Stimulated activated CD8-positive, alpha-beta memory T cell treated with anti-CD3 and anti-CD28 coated beads, Interleukin-4, amount 100 ng/mL, for 48 hours (primary cell): ENCODE data around the gene CEP41.

Experiments
- DNase-seq: peaks from one replicate; pipeline ENCODE4 v3.0.0-alpha.2; 2020

Gene CEP41

DNA sequence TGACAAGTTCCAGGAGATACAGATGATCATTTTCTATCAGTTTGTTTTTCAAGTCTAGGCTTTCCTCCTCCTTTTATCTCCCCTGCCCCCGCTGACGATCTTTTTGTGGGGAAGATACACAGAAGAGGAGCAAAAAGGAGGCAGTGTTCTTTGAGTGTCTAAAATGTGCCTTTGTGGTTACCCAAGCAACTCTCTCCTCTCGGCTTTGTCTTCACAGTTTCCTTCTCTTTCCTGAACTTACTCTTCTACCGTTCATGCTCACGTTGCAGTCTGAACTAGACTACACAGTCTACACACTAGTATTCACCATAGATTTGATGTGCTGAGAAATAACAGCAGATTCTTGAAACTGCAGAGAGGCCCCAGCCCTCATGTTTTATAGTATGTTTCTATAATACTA is 23.6 kb downstream of the CEP41 start:
- DNase-seq = peak; percentile 50

GRCh38 chr7:130415006-130415405 is 25.8 kb downstream of the CEP41 start:
- DNase-seq = no peak

DNA sequence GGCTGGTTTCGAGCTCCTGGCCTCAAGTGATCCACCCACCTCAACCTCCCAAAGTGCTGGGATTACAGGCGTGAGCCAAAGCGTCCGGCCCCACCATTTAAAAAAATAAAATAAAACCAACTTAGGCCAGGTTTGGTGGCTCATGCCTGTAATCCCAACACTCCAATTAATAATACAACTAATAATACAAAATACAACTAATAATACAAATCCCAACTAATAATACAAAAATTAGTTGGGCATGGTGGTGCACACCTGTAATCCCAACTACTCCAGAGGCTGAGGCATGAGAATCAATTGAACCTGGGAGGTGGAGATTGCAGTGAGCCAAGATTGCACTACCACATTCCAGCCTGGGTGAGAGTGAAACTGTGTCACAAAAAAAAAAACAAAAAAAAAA is 27.6 kb downstream of the CEP41 start:
- DNase-seq = no peak

DNA sequence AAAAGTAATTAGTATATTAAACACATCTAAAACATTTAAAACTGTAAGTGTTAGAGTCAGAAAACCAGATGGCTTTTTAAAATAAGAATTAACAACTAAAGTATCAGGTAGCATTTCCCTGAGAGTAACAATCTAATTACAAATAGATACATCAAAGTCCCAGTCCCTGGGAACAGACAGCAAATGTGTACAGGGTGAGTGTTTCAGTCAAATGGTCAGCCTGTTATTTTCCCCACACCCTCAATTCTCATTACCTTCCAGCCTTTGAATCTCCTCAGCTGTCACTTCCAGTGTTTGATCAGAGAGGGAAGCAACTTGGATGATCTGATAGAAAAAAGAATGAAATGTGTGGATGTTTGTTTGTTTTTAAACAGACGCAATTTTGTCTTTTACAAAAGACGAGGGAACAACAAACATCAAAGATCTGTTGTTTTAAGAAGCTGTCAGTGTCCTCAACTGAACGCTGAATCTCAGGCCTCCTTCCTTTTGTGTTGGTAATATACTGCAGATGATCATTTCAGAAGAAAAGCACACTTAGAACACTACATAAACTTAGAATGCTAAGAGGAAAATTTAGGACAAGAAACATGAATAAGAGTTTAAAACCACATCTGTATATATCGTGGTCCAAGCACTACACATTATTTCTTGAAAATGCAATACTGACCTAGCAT is 29.8 kb downstream of the CEP41 start:
- no peak for DNase-seq

- DNase-seq = no peak
These were observed 31.1 kb downstream of the CEP41 start for GRCh38 chr7:130409712-130410072.

DNA sequence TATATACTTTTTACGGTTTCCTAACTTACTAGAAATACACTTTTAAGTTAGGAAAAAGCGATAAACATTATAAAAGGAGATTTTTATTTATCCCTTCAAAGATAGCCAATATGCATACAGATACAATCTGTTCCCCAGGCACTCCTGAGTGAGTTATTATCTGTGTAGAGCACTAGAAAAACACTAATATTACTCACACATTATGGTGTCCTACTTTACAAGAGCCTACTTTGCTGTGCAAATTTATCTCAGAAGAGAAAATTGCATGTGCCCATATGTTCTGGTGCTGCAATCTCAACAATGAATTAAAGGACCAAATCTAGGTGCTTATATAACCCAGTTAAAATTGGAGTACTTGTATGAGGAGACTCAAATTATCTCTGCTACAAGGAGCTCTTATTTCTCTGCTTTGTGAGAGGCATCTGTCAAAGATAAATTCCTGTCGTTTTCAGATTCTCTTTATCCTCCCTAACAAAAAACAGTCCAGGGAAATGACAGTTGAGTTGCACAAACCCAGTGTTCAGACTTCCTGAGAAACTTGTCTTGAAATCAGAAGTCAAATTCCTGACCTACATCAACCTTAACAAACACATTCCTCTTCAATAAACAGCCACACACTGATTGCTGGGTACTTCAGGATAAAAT is 31.6 kb downstream of the CEP41 start:
- DNase-seq = no peak

GRCh38 chr7:130405003-130405402 is 35.8 kb downstream of the CEP41 start:
- no peak for DNase-seq

- DNase-seq = no peak
These were observed 39.2 kb downstream of the CEP41 start for GRCh38 chr7:130401578-130401977.

- DNase-seq = no peak
These were observed 39.7 kb downstream of the CEP41 start for GRCh38 chr7:130401101-130401500.

DNA sequence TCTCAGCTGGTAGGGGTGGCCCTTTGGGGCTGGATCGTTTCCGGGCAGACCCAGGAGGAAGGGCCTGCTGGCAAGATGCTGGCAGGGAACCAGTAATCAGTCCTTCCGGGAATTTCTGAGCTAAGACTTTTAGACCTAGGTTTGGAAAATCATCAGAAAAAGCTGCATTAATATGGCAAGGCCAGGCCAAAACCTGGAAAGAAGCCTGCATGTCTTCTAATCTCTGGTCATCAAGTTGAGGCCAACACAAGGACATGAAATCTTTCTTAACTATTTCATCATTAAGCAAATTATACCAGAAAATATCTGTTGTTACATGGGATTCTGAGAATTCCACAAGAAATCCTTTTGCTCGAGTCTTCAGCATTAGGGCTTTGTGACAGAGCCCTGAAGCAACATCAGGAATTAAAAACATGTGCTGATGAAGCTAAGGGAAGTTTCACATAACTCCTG is 40.7 kb downstream of the CEP41 start:
- no peak for DNase-seq

DNA sequence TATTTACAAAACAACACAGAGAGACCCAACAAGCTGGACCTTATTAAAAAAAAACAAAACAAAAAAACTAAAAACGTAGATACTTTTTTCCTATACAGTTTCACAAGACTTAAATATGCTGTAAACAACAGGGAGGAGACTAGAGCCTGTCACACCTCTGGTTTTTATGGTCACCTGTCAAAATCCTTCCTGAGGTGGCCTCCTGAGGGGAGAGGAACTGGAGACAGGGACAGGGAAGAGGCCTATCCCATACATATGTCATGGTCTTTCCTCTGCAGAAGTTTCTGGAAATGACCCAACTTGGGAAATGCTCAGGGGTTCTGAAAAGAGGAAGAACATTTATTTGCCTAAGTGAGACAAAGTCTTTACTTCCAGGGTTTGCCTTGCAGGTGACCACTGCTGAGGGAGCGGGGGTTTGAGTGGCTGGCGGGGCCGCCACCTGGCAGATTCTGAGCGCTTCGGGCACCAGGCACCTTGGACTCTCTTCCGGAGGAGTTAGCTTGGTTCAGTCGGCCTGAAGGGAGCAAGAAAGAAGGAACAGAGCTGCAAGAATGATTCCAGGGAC is 42.2 kb downstream of the CEP41 start:
- no peak for DNase-seq

DNA sequence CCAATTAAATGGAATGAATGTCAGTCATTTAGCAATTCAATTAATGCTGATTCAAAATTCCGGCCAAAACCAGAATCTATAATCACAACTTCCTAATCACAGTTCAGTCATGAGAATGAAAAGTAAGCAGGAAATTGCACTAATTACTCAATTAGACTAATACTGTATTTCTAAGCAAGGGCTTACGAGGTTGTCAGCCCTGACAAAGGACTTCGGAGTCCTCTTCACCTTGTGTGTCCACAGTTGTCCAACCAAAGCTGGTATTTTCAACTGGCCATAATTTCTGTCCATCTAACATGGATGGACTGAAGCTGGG is 43.1 kb downstream of the CEP41 start:
- no peak for DNase-seq

- no peak for DNase-seq
These were observed 43.6 kb downstream of the CEP41 start for GRCh38 chr7:130397051-130397757.

- DNase-seq = no peak
These were observed 44.7 kb downstream of the CEP41 start for GRCh38 chr7:130396109-130396508.

DNA sequence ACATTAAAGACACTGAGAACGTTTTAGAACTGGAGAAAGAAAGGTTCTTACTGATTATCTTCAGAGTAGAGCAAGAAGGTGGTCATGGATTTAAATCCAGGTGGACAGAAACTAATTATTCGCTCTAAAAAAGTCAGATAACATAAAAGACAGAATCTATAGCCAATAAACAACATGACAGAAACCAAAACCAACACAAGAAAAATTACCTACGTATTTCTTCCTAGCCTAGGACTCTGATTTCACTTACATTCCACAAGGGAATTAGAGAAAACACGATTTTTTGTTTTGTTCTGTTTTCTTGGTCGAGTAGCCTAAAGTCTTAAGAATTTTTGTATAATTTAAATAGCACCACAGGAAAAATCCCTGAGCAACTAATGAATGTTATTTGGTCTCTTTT is 45.4 kb downstream of the CEP41 start:
- DNase-seq = no peak

- DNase-seq = peak; percentile 45
These were observed 46.2 kb downstream of the CEP41 start for GRCh38 chr7:130394421-130395195.

- DNase-seq = no peak
These were observed 46.9 kb downstream of the CEP41 start for GRCh38 chr7:130393841-130394411.

DNA sequence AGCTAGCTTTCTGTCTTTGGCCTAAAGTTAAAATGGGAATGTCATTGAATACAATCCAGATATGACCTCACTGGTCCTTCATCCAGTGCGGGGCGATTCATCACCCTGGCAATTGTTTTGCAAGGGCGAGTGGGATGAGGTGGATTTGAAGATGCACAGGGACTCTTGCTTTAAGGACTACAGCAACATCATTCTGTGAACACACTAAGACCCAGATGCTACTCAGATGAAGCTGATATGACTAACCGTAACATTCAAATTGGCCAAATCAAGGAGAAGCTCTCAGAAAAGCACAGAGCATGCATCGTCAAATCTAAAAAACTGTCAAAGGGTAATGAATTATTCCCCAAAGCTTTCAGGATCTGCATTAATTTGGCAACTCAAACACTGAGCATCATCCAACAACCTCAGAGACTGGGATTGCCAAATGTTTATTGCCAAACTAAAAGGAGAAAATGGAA is 47.7 kb downstream of the CEP41 start:
- no peak for DNase-seq

- no peak for DNase-seq
These were observed 50.3 kb downstream of the CEP41 start for GRCh38 chr7:130390486-130390885.

DNA sequence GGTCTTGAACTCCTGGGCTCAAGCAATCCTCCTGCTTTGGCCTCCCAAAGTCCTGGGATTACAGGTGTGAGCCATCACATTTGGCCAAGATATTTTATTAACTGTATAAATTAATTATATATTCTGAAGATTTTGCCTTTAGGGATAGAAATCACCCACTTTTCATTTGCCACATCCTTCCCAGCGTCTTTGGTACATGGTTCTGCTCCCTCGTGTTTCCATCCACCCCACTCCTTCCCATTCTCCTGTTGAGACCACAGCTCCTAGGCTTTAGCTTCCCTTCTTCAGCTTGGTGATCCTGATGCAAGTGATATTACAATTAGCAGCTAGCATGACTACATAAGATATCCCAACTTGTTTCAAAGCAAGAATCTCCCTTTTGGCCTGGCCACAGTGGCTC is 52.1 kb downstream of the CEP41 start:
- DNase-seq = no peak

- DNase-seq = no peak
These were observed 53.0 kb downstream of the CEP41 start for GRCh38 chr7:130387628-130388403.

DNA sequence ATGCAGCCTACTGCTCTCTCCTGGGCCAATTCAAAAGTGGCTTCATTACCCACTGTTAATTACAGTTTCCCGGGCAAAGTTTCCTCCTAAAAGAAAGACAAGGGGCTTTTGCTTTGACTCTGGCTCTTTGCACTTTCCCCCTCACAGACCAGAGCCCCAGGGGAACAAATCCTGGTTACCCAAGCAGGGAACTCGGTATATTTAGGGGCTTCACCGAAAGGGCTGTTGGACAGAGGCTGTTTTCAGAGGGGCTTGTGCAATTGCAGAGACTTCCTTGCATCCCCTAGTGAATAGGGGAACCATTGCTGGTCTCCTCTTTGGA is 53.5 kb downstream of the CEP41 start:
- no peak for DNase-seq
